Lower leg skin (tissue), 4 donors: ENCODE results near the gene SLC34A3. TPM values are rescaled to one million over a fixed set of nuclear protein-coding genes. Genes with fewer than 3 reads are reported as not detected.

Experiments
- DNase-seq, 2 donors: peaks; one replicate each; pipeline ENCODE4 v3.0.0-alpha.2; 2019; ENCODE audit warnings: low spot score in 2 of 2
- H3K4me3 ChIP-seq: fragments of 200-600 bp; sonication (generic); 2 replicates; pipeline ENCODE4 v1.5.1; 2017; ENCODE audit warnings: mild to moderate bottlenecking, low read depth; ENCODE audit not compliant: poor library complexity, severe bottlenecking
- CTCF ChIP-seq, 3 donors: fragments of 450-650 bp; IDR thresholded peaks; one replicate each; pipeline ENCODE4 v1.5.1; 2016; ENCODE audit warnings: antibody characterized with exemption in 3 of 3, mild to moderate bottlenecking in 3 of 3, moderate library complexity in 2 of 3
- POLR2A ChIP-seq, 2 donors: fragments of 450-650 bp; IDR thresholded peaks; one replicate each; pipeline ENCODE4 v1.6.1; 2016 to 2017; ENCODE audit warnings: antibody characterized with exemption in 2 of 2, mild to moderate bottlenecking in 1 of 2, moderate library complexity in 1 of 2
- WGBS, 2 donors: methylation state at CpG; one replicate each; pipeline ENCODE4 v1.1.5; 2018; 5-methylcytosine and 5-hydroxymethylcytosine counted together
- intact Hi-C: fragments of 100-400 bp; cut with DNase I; formaldehyde crosslinking; loops from one replicate; pipeline ENCODE4 v1.15.0; 2023; ENCODE audit warnings: low total_unique reads
- total RNA-seq, 4 donors: library from RNA; depleted of rRNA; stranded (reverse); fragments of >200 nt; gene quantifications; one replicate each; pipeline ENCODE4 v1.1.0, GENCODE V29; 2016

The SLC34A3 gene
- total RNA-seq, 4 donors from 2014 or later, result 1.6 TPM; not detected in 3

DNA sequence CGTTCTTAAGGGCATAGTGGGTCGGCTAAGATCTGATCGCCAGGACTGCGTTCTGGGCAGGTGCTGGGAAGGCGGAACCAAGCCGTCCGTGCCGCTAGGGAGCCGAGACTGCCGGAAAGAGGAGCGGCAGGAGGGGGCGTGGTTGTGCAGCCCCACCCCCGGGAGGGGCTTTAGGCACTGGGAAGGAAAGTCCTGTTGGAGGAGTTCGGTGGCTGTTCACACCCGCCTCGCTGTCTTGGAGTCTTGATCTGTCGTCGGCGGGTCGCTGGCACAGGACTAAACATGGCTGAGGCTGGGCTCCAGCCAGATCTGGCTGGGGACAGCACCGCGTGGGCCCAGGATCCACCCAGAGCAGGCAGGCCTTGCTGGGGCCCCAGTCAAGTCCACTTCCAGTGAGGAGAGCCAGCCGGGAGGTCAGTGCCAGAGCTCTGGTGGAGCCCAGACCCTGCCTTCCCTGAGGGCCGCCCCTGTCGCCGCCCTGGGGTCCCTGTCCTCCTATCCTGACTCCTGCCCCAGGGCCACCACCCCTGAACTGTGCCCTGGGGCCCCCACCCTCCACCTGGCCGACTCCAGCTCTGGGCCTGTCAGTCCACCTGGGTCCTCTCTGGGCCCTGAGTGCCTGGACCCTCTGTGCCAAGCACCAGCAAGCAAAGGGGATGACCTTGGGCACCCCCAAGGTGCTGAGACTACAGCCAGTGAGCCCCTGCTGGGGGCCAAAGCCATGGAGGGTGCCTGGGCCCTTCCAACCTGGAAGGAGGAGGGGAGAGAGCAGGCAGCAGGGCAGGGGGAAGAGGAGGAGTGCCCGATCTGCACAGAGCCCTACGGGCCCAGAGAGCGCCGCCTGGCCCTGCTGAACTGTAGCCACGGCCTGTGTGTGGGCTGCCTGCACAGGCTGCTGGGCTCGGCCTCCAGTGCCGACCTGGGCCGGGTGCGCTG is 13.2 kb upstream of the SLC34A3 start:
- H3K4me3 ChIP-seq, result peak overlapping the region; percentile 25
- DNase-seq, result peak; percentile 76 to 94
- intact Hi-C loops, result no loop called here
- 25 to 44% methylated on average over 23 to 31 of the region's 36 CpGs for WGBS, 2 donors
- no peak for TF ChIP-seq CTCF (IDR thresholded peaks at IDR 0.05)
- TF ChIP-seq POLR2A (IDR thresholded peaks at IDR 0.05), result no peak

DNA sequence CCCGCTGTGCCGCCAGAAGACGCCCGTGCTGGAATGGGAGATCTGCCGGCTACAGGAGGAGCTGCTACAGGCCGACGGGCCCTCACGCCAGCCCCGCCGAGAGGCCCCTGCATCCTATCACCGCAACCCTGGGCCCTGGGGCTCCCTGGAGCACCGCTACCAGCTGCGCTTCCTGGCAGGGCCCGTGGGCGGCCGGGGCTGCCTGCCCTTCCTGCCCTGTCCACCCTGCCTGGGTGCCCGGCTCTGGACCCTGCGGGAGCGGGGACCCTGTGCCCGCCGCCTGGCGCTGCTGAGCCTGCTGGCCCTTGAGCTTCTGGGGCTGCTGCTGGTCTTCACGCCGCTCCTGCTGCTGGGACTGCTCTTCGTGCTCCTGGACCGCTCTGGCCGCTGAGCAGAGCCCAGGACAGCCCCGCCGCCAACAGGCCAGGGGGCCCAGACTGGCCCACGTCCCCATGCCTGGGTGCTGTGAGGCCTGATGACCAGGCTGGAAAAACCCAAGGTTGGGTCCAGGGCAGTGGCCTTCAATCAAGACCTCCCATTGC is 12.4 kb upstream of the SLC34A3 start:
- H3K4me3 ChIP-seq, result no peak overlapping the region
- TF ChIP-seq POLR2A (IDR thresholded peaks at IDR 0.05) (no peak), CTCF (IDR thresholded peaks at IDR 0.05) (no peak)
- intact Hi-C loops, result no loop called here
- 63 to 72% methylated on average over 19 to 20 of the region's 30 CpGs for WGBS, 2 donors
- no peak for DNase-seq

- WGBS, 2 donors, result 79 to 85% methylated on average over 12 of the region's 12 CpGs
- no peak for TF ChIP-seq CTCF (IDR thresholded peaks at IDR 0.05)
- TF ChIP-seq POLR2A (IDR thresholded peaks at IDR 0.05), result no peak
- DNase-seq, result no peak
- intact Hi-C loops, result no loop called here
- H3K4me3 ChIP-seq, result no peak overlapping the region
These were observed 11.9 kb upstream of the SLC34A3 start for GRCh38 chr9:137218754-137219271.

DNA sequence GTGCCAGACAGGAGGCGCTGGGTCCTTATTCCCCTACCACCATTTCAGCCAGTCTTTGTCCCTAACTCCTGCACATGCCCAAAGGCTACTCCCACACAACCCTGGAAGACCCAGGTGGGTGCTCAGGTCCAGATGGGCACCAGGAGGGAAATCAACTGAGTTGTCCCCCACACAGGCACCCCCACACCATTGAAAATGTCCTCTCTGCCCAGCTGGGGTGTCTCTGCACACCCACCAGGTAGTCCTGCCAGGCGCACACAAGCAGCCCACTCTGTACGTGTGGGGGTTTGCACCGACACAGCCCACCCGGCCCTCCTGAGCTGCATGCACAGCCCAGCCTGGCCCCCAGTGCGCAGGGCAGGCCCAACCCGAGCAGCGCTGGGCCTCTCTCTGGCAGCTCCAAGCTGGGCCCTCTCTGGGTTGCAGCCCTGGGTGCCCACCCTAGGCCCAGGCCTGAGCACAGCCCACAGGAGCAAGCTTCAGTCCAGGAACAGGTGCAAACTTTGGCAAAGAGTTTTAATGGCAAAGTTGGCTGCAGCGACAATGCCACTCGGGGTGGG is 10.9 kb upstream of the SLC34A3 start:
- H3K4me3 ChIP-seq, result no peak overlapping the region
- DNase-seq, result no peak
- WGBS, 2 donors, result 76 to 85% methylated on average over 3 to 10 of the region's 10 CpGs
- TF ChIP-seq POLR2A (IDR thresholded peaks at IDR 0.05), result no peak
- no peak for TF ChIP-seq CTCF (IDR thresholded peaks at IDR 0.05)
- intact Hi-C loops, result no loop called here

- no peak for DNase-seq
- intact Hi-C loops, result no loop called here
- WGBS, 2 donors, result 89 to 91% methylated on average over 38 to 52 of the region's 52 CpGs
- TF ChIP-seq POLR2A (IDR thresholded peaks at IDR 0.05) (no peak), CTCF (IDR thresholded peaks at IDR 0.05) (no peak)
- no peak overlapping the region for H3K4me3 ChIP-seq
These were observed 10.2 kb upstream of the SLC34A3 start for GRCh38 chr9:137220317-137221094.
